Measurements from ENCODE around the gene SLC35G6.

GRCh38 chr17:7528842-7529241 lies 47.6 kb downstream of the SLC35G6 start:
- no peak for TF ChIP-seq MYC (CRISPR knock-in tag; IDR thresholded peaks at IDR 0.05; ENCODE audit: borderline replicate concordance)
- no peak for TF ChIP-seq JUND (CRISPR knock-in tag; IDR thresholded peaks at IDR 0.05)
- TF ChIP-seq REST (IDR thresholded peaks at IDR 0.05; ENCODE audit: borderline replicate concordance in 1 of 2, low read depth in 1 of 2, low read length in 2 of 2): no peak
- TF ChIP-seq ZNF598 (CRISPR knock-in tag; IDR thresholded peaks at IDR 0.05; ENCODE audit: borderline replicate concordance): no peak
- TF ChIP-seq ARHGAP35 (CRISPR knock-in tag; IDR thresholded peaks at IDR 0.05; ENCODE audit: borderline replicate concordance): no peak
- TF ChIP-seq ZNF792 (CRISPR knock-in tag; IDR thresholded peaks at IDR 0.05): no peak
- no peak for TF ChIP-seq SIN3A (IDR thresholded peaks at IDR 0.05; ENCODE audit: borderline replicate concordance, low read depth, low read length)

All from HepG2 (cell line).